ENCODE results near the gene TBC1D10A. TPM values are rescaled to one million over a fixed set of nuclear protein-coding genes. Genes with fewer than 3 reads are reported as not detected.
A peak's percentile ranks its signal among the peaks of the same experiment; 100 is the strongest.

Gene TBC1D10A
- polyA plus RNA-seq, 4 donors, result 8.5 to 16.3 (median 14.4) TPM

GRCh38 chr22:30247974-30248373 is 78.8 kb downstream of the TBC1D10A start:
- no peaks in the 10 kb centered on the region for H3K9me3 ChIP-seq (ENCODE audit: control insufficient read depth in 2 of 2, insufficient read depth in 1 of 2, low read depth in 1 of 2, low read length in 1 of 2)
- DNase-seq (no peak), FAIRE-seq (no peak)
- H3K36me3 ChIP-seq (ENCODE audit: control insufficient read depth in 3 of 3, insufficient read depth in 2 of 3, low read depth in 1 of 3, low read length in 3 of 3), result peaks cover 0 to 55% (median 0%) of the 10 kb centered on the region in 3 donors
- H3K27ac ChIP-seq (ENCODE audit: low read depth in 1 of 3, low read length in 2 of 3), result peak overlapping the region in 2 of 3 donors; percentile 76 to 88
- no peak overlapping the region for H3K4me3 ChIP-seq (ENCODE audit: low read depth in 1 of 3, low read length in 3 of 3)
- peaks cover 2 to 62% (median 9%) of the 10 kb centered on the region in 3 donors for H3K4me1 ChIP-seq (ENCODE audit: control insufficient read depth in 3 of 3, insufficient read depth in 2 of 3, low read depth in 1 of 3, low read length in 2 of 3)
- peaks cover 0 to 3% (median 0%) of the 10 kb centered on the region in 3 donors for H3K27me3 ChIP-seq (ENCODE audit: control insufficient read depth in 3 of 3, insufficient read depth in 3 of 3, low read length in 3 of 3)
- 30 to 49% (median 31%) methylated on average over 11 to 12 of the region's 12 CpGs for WGBS, 3 donors

DNA sequence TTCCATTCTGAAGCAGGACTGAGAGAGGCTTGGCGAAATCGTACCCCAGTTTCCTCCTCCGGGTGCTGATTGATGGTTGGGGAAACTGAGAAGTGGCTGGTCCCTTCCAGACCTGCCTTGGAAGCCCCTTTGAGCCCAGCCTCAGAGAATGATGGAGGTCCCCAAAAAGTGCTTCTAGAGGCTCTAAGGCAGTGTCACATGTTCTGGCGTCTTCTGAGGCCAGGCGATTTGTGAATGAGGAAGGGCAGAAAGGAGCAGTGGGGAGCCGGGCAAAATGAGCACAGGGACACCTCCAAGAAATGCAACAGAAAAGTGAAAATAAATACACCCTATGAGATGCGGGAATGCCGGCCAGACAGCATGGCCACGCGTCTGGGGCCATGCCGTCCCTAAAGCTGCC is 79.2 kb downstream of the TBC1D10A start:
- FAIRE-seq (no peak), DNase-seq (no peak)
- H3K4me1 ChIP-seq (ENCODE audit: control insufficient read depth in 3 of 3, insufficient read depth in 2 of 3, low read depth in 1 of 3, low read length in 2 of 3), result peaks cover 0 to 58% (median 9%) of the 10 kb centered on the region in 3 donors
- peak overlapping the region in 1 of 3 donors; percentile 39 for H3K4me3 ChIP-seq (ENCODE audit: low read depth in 1 of 3, low read length in 3 of 3)
- H3K27me3 ChIP-seq (ENCODE audit: control insufficient read depth in 3 of 3, insufficient read depth in 3 of 3, low read length in 3 of 3), result peaks cover 0 to 3% (median 0%) of the 10 kb centered on the region in 3 donors
- H3K27ac ChIP-seq (ENCODE audit: low read depth in 1 of 3, low read length in 2 of 3), result peak overlapping the region in 2 of 3 donors; percentile 76 to 88
- 21 to 60% (median 46%) methylated on average over 11 of the region's 11 CpGs for WGBS, 3 donors
- H3K36me3 ChIP-seq (ENCODE audit: control insufficient read depth in 3 of 3, insufficient read depth in 2 of 3, low read depth in 1 of 3, low read length in 3 of 3), result peaks cover 0 to 55% (median 0%) of the 10 kb centered on the region in 3 donors
- no peaks in the 10 kb centered on the region for H3K9me3 ChIP-seq (ENCODE audit: control insufficient read depth in 2 of 2, insufficient read depth in 1 of 2, low read depth in 1 of 2, low read length in 1 of 2)

DNA sequence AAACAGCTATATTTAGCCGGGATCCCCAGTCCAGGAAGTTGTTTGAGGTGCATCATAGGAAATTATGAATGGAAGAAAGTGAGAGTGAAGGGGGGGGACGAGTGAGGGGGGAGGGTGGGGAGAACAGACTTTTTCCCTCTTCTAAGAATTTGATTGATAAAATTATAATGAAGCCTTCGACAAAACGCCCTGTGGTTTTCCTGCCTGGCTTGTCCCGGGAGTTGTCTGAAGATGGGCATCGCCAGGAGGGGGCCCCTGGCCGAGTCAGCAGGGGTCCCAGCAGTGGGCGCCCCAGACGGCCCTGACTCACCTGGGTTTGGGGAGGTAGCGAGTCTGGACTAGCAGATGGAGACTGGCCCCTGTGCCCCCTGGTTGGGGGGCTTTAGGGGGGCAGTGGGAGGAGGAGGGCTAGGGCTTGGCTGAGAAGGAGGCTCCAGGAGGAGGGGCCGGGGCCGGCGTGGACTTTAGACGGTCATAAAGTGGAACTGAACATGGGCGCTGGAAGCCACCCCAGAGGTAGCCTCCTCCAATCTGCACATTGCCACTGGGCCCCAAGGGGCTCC is 79.8 kb downstream of the TBC1D10A start:
- H3K27ac ChIP-seq (ENCODE audit: low read depth in 1 of 3, low read length in 2 of 3), result peak overlapping the region in 2 of 3 donors; percentile 76 to 88
- H3K4me3 ChIP-seq (ENCODE audit: low read depth in 1 of 3, low read length in 3 of 3), result peak overlapping the region in 2 of 3 donors; percentile 29 to 39
- peaks cover 0 to 55% (median under 1%) of the 10 kb centered on the region in 3 donors for H3K36me3 ChIP-seq (ENCODE audit: control insufficient read depth in 3 of 3, insufficient read depth in 2 of 3, low read depth in 1 of 3, low read length in 3 of 3)
- FAIRE-seq, result no peak
- H3K27me3 ChIP-seq (ENCODE audit: control insufficient read depth in 3 of 3, insufficient read depth in 3 of 3, low read length in 3 of 3), result peaks cover 0 to 3% (median 0%) of the 10 kb centered on the region in 3 donors
- DNase-seq, result peak; percentile 83 to 94
- H3K9me3 ChIP-seq (ENCODE audit: control insufficient read depth in 2 of 2, insufficient read depth in 1 of 2, low read depth in 1 of 2, low read length in 1 of 2), result no peaks in the 10 kb centered on the region
- 5 to 26% (median 13%) methylated on average over 14 to 15 of the region's 15 CpGs for WGBS, 3 donors
- H3K4me1 ChIP-seq (ENCODE audit: control insufficient read depth in 3 of 3, insufficient read depth in 2 of 3, low read depth in 1 of 3, low read length in 2 of 3), result peaks cover 0 to 55% (median 9%) of the 10 kb centered on the region in 3 donors

DNA sequence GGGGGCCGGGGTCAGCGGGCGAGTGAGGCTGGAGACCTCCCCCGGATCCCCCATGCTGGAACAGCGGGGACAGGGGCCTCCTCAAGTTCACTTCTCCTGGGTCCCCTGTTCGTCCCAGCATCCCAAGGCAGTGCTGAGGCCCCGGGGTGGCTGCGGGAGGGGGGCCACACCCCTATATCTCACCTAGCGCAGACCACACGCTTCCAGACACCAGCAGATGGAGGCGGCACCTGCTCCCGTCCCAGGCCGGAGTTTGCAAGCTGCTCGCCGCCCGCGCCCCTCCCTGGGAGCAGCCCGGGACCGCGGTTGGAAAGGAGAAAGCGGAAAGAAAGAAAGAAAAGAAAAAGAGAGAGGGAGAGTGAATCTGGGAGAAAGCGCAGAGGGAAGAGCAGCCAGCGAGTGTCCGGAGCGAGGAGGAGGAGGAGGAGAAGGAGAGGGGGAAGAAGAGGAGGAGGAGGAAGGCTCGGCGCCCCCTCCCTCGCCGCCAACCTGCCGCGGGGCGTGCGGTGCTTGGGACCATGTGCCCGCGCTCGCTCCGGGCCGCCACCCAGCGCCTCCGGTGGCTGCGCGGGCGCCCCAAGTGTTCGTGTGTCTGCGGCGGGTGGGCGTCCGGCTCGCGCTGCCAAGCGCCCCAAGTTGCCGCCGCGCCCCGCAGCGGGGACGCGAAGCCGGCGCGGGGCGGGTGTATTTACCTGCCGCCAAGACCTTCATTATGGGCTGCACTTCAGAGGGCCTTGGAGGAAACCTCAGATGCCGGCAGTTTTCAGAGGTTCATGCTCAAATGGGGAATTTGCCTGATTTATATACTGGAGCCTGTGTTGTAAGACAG is 80.5 kb downstream of the TBC1D10A start, which contains the start of gene LIF:
LIF (minus strand) TSS at position 775 of the 829 bp plus-strand sequence; CDS start at position 711, 64 bp downstream.
- Histone ChIP-seq H3K27ac (ENCODE audit: low read depth in 1 of 3, low read length in 2 of 3) (peak within 1 kb of the TSS in 2 of 3 donors; percentile 76 to 88), H3K9me3 (ENCODE audit: control insufficient read depth in 2 of 2, insufficient read depth in 1 of 2, low read depth in 1 of 2, low read length in 1 of 2) (no peaks in the 10 kb centered on the region), H3K4me3 (ENCODE audit: low read depth in 1 of 3, low read length in 3 of 3) (peak within 1 kb of the TSS; percentile 39 to 61 (median 42)), H3K4me1 (ENCODE audit: control insufficient read depth in 3 of 3, insufficient read depth in 2 of 3, low read depth in 1 of 3, low read length in 2 of 3) (peaks cover 0 to 51% (median 9%) of the 10 kb centered on the region in 3 donors), H3K27me3 (ENCODE audit: control insufficient read depth in 3 of 3, insufficient read depth in 3 of 3, low read length in 3 of 3) (peaks cover 0 to 3% (median 0%) of the 10 kb centered on the region in 3 donors), H3K36me3 (ENCODE audit: control insufficient read depth in 3 of 3, insufficient read depth in 2 of 3, low read depth in 1 of 3, low read length in 3 of 3) (peaks cover 0 to 55% (median 2%) of the 10 kb centered on the region in 3 donors)
- DNase-seq, result peak; percentile 50 to 73
- no peak for FAIRE-seq
- WGBS, 3 donors, result 0 to 2% (median 2%) methylated on average over 57 to 64 of the region's 64 CpGs

- Histone ChIP-seq H3K4me1 (ENCODE audit: control insufficient read depth in 3 of 3, insufficient read depth in 2 of 3, low read depth in 1 of 3, low read length in 2 of 3) (peaks cover 0 to 45% (median 4%) of the 10 kb centered on the region in 3 donors), H3K27ac (ENCODE audit: low read depth in 1 of 3, low read length in 2 of 3) (peak overlapping the region in 2 of 3 donors; percentile 57 to 84), H3K36me3 (ENCODE audit: control insufficient read depth in 3 of 3, insufficient read depth in 2 of 3, low read depth in 1 of 3, low read length in 3 of 3) (peaks cover 0 to 58% (median 2%) of the 10 kb centered on the region in 3 donors), H3K9me3 (ENCODE audit: control insufficient read depth in 2 of 2, insufficient read depth in 1 of 2, low read depth in 1 of 2, low read length in 1 of 2) (no peaks in the 10 kb centered on the region), H3K27me3 (ENCODE audit: control insufficient read depth in 3 of 3, insufficient read depth in 3 of 3, low read length in 3 of 3) (peaks cover 0 to 3% (median 0%) of the 10 kb centered on the region in 3 donors), H3K4me3 (ENCODE audit: low read depth in 1 of 3, low read length in 3 of 3) (peak overlapping the region; percentile 39 to 61 (median 42))
- WGBS, 3 donors, result 34 to 48% (median 38%) methylated on average over 13 to 15 of the region's 15 CpGs
- DNase-seq, result peak; percentile 55 to 61
- FAIRE-seq, result no peak
Measured at GRCh38 chr22:30245181-30245984, 81.4 kb downstream of the TBC1D10A start.

DNA sequence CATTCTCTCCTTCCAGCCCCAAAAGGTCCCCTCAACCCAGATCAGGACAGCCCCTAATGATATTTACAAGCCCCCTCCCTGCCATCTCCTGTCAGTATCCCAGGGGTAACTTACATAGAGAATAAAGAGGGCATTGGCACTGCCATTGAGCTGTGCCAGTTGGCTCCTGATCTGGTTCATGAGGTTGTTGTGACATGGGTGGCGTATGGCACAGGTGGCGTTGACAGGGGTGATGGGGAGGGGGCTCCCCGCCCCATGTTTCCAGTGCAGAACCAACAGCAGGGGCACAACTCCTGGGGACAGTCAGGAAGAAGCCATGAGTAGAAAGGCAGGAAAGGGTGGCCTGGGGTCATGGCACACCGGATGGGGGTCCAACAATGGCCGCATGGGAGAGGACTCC is 82.1 kb downstream of the TBC1D10A start:
- no peak overlapping the region for H3K27ac ChIP-seq (ENCODE audit: low read depth in 1 of 3, low read length in 2 of 3)
- peaks cover 0 to 3% (median 0%) of the 10 kb centered on the region in 3 donors for H3K27me3 ChIP-seq (ENCODE audit: control insufficient read depth in 3 of 3, insufficient read depth in 3 of 3, low read length in 3 of 3)
- 85 to 94% (median 89%) methylated on average over 5 of the region's 5 CpGs for WGBS, 3 donors
- H3K9me3 ChIP-seq (ENCODE audit: control insufficient read depth in 2 of 2, insufficient read depth in 1 of 2, low read depth in 1 of 2, low read length in 1 of 2), result no peaks in the 10 kb centered on the region
- FAIRE-seq (no peak), DNase-seq (no peak)
- H3K4me1 ChIP-seq (ENCODE audit: control insufficient read depth in 3 of 3, insufficient read depth in 2 of 3, low read depth in 1 of 3, low read length in 2 of 3), result peaks cover 0 to 38% (median 4%) of the 10 kb centered on the region in 3 donors
- H3K4me3 ChIP-seq (ENCODE audit: low read depth in 1 of 3, low read length in 3 of 3), result no peak overlapping the region
- peaks cover 0 to 59% (median 2%) of the 10 kb centered on the region in 3 donors for H3K36me3 ChIP-seq (ENCODE audit: control insufficient read depth in 3 of 3, insufficient read depth in 2 of 3, low read depth in 1 of 3, low read length in 3 of 3)

DNA sequence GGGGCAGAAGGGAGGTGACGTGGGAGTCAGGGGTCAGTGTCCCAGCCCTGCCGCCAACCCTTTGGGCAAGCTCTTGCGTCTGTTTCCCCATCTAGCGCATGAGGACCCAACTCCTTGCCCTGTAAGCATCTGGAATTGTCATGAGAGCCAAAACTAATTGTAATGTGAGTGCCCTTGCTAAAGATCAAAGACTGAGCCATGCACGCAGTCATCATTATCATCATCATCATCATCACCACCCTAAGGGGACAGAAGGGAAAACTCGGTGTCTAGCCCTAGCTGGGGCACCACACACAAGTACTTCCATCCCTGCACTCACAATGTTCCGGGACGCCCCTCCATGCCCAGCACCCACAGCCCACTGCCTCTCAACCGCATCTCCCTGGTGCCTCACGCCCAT is 82.7 kb downstream of the TBC1D10A start:
- FAIRE-seq (no peak), DNase-seq (no peak)
- H3K4me1 ChIP-seq (ENCODE audit: control insufficient read depth in 3 of 3, insufficient read depth in 2 of 3, low read depth in 1 of 3, low read length in 2 of 3), result peaks cover 0 to 32% (median 4%) of the 10 kb centered on the region in 3 donors
- H3K27me3 ChIP-seq (ENCODE audit: control insufficient read depth in 3 of 3, insufficient read depth in 3 of 3, low read length in 3 of 3), result peaks cover 0 to 3% (median 0%) of the 10 kb centered on the region in 3 donors
- H3K4me3 ChIP-seq (ENCODE audit: low read depth in 1 of 3, low read length in 3 of 3), result no peak overlapping the region
- WGBS, 3 donors, result 87 to 92% (median 92%) methylated on average over 10 of the region's 10 CpGs
- peaks cover 0 to 58% (median 2%) of the 10 kb centered on the region in 3 donors for H3K36me3 ChIP-seq (ENCODE audit: control insufficient read depth in 3 of 3, insufficient read depth in 2 of 3, low read depth in 1 of 3, low read length in 3 of 3)
- no peak overlapping the region for H3K27ac ChIP-seq (ENCODE audit: low read depth in 1 of 3, low read length in 2 of 3)
- no peaks in the 10 kb centered on the region for H3K9me3 ChIP-seq (ENCODE audit: control insufficient read depth in 2 of 2, insufficient read depth in 1 of 2, low read depth in 1 of 2, low read length in 1 of 2)
